ENCODE results near the gene REC114.

Gene REC114

DNA sequence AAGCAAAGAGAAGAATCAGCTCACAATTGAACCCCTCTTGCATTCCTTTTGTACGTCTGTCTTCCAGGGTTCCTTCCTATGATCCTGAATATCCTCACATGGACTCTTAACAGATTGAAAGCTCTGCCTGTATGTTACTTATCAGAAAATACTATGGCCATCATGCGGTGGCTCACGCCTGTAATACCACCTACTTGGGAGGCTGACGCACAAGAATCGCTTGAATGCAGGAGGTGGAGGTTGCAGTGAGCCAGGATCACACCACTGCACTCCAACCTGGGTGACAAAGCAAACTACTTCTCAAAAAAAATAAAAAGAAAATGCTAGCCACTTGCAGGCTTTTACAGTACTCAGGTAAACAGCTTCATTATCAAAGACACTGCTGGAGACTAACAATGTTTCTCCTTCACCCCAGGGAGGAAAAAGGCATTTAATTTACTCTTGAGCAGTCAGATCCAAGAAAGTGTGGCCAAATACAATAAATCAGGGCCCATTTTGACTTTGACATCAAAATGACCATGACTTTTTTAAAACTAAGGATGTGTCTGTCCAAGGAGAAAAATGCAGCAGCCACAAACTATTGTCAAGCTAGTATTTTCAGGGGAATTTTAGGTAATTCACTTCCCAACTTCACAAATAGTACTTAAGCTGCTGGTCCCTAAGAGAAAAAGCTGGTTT is 162.9 kb downstream of the REC114 start:
- TF ChIP-seq, protein P1, sequence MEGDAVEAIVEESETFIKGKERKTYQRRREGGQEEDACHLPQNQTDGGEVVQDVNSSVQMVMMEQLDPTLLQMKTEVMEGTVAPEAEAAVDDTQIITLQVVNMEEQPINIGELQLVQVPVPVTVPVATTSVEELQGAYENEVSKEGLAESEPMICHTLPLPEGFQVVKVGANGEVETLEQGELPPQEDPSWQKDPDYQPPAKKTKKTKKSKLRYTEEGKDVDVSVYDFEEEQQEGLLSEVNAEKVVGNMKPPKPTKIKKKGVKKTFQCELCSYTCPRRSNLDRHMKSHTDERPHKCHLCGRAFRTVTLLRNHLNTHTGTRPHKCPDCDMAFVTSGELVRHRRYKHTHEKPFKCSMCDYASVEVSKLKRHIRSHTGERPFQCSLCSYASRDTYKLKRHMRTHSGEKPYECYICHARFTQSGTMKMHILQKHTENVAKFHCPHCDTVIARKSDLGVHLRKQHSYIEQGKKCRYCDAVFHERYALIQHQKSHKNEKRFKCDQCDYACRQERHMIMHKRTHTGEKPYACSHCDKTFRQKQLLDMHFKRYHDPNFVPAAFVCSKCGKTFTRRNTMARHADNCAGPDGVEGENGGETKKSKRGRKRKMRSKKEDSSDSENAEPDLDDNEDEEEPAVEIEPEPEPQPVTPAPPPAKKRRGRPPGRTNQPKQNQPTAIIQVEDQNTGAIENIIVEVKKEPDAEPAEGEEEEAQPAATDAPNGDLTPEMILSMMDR (IDR thresholded peaks at IDR 0.05; ENCODE audit: low read depth, low read length), result no peak
- H3K4me3 ChIP-seq (replicated peaks in 1 of 2; ENCODE audit: low read depth in 2 of 2, low read length in 2 of 2), result no peak overlapping the region
- no peak for DNase-seq (ENCODE audit: low read depth in 2 of 2)

DNA sequence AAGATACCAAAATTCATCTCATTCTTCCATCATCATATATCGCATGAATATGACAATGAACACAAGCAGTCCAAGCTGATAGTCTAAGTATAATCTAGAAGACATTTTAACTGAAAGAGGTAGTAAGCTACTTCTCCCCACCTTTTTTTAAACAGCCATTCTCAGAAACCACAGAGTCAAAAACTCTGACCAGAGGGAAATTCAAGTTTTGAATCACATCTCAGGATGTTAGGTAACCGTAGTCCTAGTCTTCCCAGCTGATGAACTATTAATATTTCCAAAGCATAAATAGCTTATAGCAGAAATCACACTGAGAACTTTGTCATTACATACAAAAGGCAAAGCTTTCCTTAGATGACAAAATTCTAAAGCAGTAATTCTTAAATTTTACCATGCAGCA is 164.4 kb downstream of the REC114 start:
- no peak overlapping the region for H3K4me3 ChIP-seq (replicated peaks in 1 of 2; ENCODE audit: low read depth in 2 of 2, low read length in 2 of 2)
- no peak for DNase-seq (ENCODE audit: low read depth in 2 of 2)
- TF ChIP-seq, protein P1 (IDR thresholded peaks at IDR 0.05; ENCODE audit: low read depth, low read length), result no peak

DNA sequence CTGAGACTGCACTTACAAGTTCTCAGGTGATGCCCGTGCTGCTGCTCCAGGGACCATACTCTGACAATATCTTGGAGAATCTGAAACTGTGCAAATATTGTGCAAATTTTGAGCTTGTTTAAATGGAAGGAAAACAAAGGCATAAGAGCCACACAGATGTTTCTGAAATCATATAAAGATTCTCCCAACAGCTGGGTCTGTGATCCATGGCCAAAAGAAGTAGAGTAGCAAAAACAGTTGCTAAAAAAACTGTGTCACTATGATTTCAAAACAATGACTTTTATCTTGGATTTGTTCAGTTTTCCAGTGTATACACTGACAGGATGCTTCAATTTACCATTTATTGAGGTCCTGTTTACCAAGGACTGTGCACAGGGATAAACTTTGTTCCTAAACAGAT is 164.9 kb downstream of the REC114 start:
- no peak for DNase-seq (ENCODE audit: low read depth in 2 of 2)
- H3K4me3 ChIP-seq (replicated peaks in 1 of 2; ENCODE audit: low read depth in 2 of 2, low read length in 2 of 2), result no peak overlapping the region
- TF ChIP-seq, protein P1 (IDR thresholded peaks at IDR 0.05; ENCODE audit: low read depth, low read length), result no peak

DNA sequence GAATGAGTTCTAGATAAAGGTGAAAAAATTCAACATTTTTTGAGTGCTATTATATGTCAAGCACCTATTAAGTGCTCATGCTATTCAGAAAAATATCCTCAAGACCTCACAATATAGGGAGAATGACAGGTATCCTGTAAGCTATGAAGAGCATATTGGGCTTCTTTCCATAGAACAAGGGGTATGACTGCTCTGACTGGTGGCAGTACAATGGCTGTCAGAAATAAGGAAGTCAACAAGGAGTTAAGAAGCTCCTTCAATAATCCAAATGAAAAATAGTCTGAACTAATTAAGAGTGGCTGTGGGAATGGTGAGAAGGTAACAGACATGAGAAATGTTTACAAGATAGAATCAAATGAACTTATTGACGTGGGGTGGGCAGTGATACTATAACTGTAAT is 165.5 kb downstream of the REC114 start:
- DNase-seq (ENCODE audit: low read depth in 2 of 2), result no peak
- TF ChIP-seq, protein P1 (IDR thresholded peaks at IDR 0.05; ENCODE audit: low read depth, low read length), result no peak
- no peak overlapping the region for H3K4me3 ChIP-seq (replicated peaks in 1 of 2; ENCODE audit: low read depth in 2 of 2, low read length in 2 of 2)

DNA sequence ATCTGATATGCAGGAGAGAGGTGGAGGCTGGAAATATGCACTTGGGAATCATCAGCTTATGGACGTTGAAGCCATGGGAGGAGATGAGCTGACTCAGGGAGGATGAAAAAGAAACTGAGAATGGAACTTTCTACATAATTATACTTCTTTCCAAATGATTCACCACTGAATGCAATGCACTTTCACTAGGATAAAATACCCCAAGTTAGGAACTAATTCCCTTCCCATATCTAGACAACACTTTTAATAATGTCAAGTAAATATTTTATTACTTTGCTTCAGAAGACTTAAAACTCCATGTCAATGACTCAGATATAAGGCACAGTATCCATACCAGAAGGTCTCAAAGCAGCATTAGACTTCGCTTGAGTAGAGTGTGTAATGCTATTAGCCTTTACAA is 166.0 kb downstream of the REC114 start:
- no peak overlapping the region for H3K4me3 ChIP-seq (replicated peaks in 1 of 2; ENCODE audit: low read depth in 2 of 2, low read length in 2 of 2)
- DNase-seq (ENCODE audit: low read depth in 2 of 2), result peak in 1 of 2 donors; percentile 57
- TF ChIP-seq, protein P1 (IDR thresholded peaks at IDR 0.05; ENCODE audit: low read depth, low read length), result no peak
